ENCODE results near the gene HACD4.

DNA sequence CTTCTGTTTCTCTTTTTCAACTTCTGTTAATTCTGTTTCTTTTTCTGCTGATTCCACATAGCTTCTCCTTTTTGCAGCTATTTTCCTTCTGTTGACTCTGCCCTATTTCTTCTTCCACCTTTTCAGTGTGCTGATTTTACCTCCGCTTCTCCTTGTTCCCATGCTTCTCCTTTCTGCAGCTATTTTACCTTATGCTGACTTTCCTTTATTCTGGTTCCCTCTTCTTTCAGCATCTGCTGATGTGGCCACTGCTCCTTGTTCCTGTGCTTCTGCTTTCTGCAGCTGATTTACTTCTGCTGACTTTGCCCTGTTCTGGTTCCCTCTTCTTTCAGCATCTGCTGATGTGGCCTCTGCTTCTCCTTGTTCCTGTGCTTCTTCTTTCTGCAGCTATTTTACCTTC lies 58.8 kb downstream of the HACD4 start:
- TF ChIP-seq, protein P1, sequence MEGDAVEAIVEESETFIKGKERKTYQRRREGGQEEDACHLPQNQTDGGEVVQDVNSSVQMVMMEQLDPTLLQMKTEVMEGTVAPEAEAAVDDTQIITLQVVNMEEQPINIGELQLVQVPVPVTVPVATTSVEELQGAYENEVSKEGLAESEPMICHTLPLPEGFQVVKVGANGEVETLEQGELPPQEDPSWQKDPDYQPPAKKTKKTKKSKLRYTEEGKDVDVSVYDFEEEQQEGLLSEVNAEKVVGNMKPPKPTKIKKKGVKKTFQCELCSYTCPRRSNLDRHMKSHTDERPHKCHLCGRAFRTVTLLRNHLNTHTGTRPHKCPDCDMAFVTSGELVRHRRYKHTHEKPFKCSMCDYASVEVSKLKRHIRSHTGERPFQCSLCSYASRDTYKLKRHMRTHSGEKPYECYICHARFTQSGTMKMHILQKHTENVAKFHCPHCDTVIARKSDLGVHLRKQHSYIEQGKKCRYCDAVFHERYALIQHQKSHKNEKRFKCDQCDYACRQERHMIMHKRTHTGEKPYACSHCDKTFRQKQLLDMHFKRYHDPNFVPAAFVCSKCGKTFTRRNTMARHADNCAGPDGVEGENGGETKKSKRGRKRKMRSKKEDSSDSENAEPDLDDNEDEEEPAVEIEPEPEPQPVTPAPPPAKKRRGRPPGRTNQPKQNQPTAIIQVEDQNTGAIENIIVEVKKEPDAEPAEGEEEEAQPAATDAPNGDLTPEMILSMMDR (IDR thresholded peaks at IDR 0.05), result no peak
- TF ChIP-seq JUN (CRISPR knock-in tag; IDR thresholded peaks at IDR 0.05), result no peak
- TF ChIP-seq, protein P2, sequence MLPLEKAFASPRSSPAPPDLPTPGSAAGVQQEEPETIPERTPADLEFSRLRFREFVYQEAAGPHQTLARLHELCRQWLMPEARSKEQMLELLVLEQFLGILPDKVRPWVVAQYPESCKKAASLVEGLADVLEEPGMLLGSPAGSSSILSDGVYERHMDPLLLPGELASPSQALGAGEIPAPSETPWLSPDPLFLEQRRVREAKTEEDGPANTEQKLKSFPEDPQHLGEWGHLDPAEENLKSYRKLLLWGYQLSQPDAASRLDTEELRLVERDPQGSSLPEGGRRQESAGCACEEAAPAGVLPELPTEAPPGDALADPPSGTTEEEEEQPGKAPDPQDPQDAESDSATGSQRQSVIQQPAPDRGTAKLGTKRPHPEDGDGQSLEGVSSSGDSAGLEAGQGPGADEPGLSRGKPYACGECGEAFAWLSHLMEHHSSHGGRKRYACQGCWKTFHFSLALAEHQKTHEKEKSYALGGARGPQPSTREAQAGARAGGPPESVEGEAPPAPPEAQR (CRISPR knock-in tag; IDR thresholded peaks at IDR 0.05), result no peak
- TF ChIP-seq FOXP1 (CRISPR knock-in tag; IDR thresholded peaks at IDR 0.05; ENCODE audit: borderline replicate concordance), result no peak
- TF ChIP-seq, protein P3, sequence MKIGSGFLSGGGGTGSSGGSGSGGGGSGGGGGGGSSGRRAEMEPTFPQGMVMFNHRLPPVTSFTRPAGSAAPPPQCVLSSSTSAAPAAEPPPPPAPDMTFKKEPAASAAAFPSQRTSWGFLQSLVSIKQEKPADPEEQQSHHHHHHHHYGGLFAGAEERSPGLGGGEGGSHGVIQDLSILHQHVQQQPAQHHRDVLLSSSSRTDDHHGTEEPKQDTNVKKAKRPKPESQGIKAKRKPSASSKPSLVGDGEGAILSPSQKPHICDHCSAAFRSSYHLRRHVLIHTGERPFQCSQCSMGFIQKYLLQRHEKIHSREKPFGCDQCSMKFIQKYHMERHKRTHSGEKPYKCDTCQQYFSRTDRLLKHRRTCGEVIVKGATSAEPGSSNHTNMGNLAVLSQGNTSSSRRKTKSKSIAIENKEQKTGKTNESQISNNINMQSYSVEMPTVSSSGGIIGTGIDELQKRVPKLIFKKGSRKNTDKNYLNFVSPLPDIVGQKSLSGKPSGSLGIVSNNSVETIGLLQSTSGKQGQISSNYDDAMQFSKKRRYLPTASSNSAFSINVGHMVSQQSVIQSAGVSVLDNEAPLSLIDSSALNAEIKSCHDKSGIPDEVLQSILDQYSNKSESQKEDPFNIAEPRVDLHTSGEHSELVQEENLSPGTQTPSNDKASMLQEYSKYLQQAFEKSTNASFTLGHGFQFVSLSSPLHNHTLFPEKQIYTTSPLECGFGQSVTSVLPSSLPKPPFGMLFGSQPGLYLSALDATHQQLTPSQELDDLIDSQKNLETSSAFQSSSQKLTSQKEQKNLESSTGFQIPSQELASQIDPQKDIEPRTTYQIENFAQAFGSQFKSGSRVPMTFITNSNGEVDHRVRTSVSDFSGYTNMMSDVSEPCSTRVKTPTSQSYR (CRISPR knock-in tag; IDR thresholded peaks at IDR 0.05), result no peak
- TF ChIP-seq, protein P4, sequence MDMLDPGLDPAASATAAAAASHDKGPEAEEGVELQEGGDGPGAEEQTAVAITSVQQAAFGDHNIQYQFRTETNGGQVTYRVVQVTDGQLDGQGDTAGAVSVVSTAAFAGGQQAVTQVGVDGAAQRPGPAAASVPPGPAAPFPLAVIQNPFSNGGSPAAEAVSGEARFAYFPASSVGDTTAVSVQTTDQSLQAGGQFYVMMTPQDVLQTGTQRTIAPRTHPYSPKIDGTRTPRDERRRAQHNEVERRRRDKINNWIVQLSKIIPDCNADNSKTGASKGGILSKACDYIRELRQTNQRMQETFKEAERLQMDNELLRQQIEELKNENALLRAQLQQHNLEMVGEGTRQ (CRISPR knock-in tag; IDR thresholded peaks at IDR 0.05), result no peak
- no peak for TF ChIP-seq ETV6 (CRISPR knock-in tag; IDR thresholded peaks at IDR 0.05)
- no peak for TF ChIP-seq TP53 (CRISPR knock-in tag; IDR thresholded peaks at IDR 0.05)

Measured in WTC11 (cell line).